Trophoblast cell (in vitro differentiated cells and primary cell): Measurements from ENCODE around the gene SPP1.

Source experiments
- DNase-seq, 2 donors: peaks; one replicate each; pipeline ENCODE4 v3.0.0-alpha.2; 2016
- H2AFZ ChIP-seq: 2 replicates; pipeline ENCODE4 v1.6.1; 2013; ENCODE audit warnings: low read length, moderate library complexity, mild to moderate bottlenecking; ENCODE audit not compliant: insufficient read depth, poor library complexity
- H2AK5ac ChIP-seq: 2 replicates; pipeline ENCODE4 v1.6.1; 2013; ENCODE audit warnings: mild to moderate bottlenecking, low read length
- H2BK120ac ChIP-seq: 2 replicates; pipeline ENCODE4 v1.6.1; 2013; ENCODE audit warnings: low read length, mild to moderate bottlenecking, moderate library complexity; ENCODE audit not compliant: insufficient read depth, poor library complexity
- H2BK12ac ChIP-seq: 2 replicates; pipeline ENCODE4 v1.6.1; 2013; ENCODE audit warnings: mild to moderate bottlenecking, low read length, moderate library complexity
- H2BK5ac ChIP-seq: 2 replicates; pipeline ENCODE4 v1.6.1; 2013; ENCODE audit warnings: low read length, low read depth, moderate library complexity, mild to moderate bottlenecking; ENCODE audit not compliant: poor library complexity
- H3K14ac ChIP-seq: 2 replicates; pipeline ENCODE4 v1.6.1; 2013; ENCODE audit warnings: mild to moderate bottlenecking, low read length
- H3K18ac ChIP-seq: 2 replicates; pipeline ENCODE4 v1.6.1; 2013; ENCODE audit warnings: mild to moderate bottlenecking, low read length
- H3K23ac ChIP-seq: 2 replicates; pipeline ENCODE4 v1.6.1; 2013; ENCODE audit warnings: low read length
- H3K27ac ChIP-seq: 2 replicates; pipeline ENCODE4 v1.5.1; 2013; ENCODE audit warnings: low read depth, mild to moderate bottlenecking, inconsistent platforms, low read length, moderate library complexity
- H3K27me3 ChIP-seq: 2 replicates; pipeline ENCODE4 v1.6.1; 2013; ENCODE audit warnings: inconsistent platforms, mild to moderate bottlenecking, low read length, moderate library complexity; ENCODE audit not compliant: insufficient read depth
- H3K36me3 ChIP-seq, 2 experiments: 1 replicate in 1 of 2; 2 replicates in 1 of 2; pipeline ENCODE4 v1.6.1; 2013; ENCODE audit warnings: low read length in 2 of 2, mild to moderate bottlenecking in 2 of 2, moderate library complexity in 1 of 2; ENCODE audit not compliant: insufficient read depth in 2 of 2, control insufficient read depth in 1 of 2
- H3K4ac ChIP-seq: 2 replicates; pipeline ENCODE4 v1.6.1; 2013; ENCODE audit warnings: low read depth, mild to moderate bottlenecking, low read length, moderate library complexity
- H3K4me1 ChIP-seq, 2 experiments: 1 replicate in 1 of 2; 2 replicates in 1 of 2; pipeline ENCODE4 v1.6.1; 2013; ENCODE audit warnings: low read length in 2 of 2, mild to moderate bottlenecking in 2 of 2, moderate library complexity in 1 of 2; ENCODE audit not compliant: insufficient read depth in 2 of 2, control insufficient read depth in 1 of 2
- H3K4me2 ChIP-seq: 2 replicates; pipeline ENCODE4 v1.6.1; 2013; ENCODE audit warnings: inconsistent platforms, mild to moderate bottlenecking, low read length, moderate library complexity
- H3K4me3 ChIP-seq: 2 replicates; pipeline ENCODE4 v1.5.1; 2013; ENCODE audit warnings: mild to moderate bottlenecking, low read depth, low read length, inconsistent platforms
- H3K79me1 ChIP-seq: one replicate; pipeline ENCODE4 v1.6.1; 2013; ENCODE audit warnings: low read length
- H3K79me2 ChIP-seq: 2 replicates; pipeline ENCODE4 v1.6.1; 2013; ENCODE audit warnings: low read length, mild to moderate bottlenecking; ENCODE audit not compliant: control insufficient read depth, insufficient read depth, poor library complexity
- H3K9ac ChIP-seq: 2 replicates; pipeline ENCODE4 v1.6.1; 2013; ENCODE audit warnings: mild to moderate bottlenecking, low read length
- H3K9me3 ChIP-seq: 2 replicates; pipeline ENCODE4 v1.6.1; 2013; ENCODE audit warnings: low read depth, mild to moderate bottlenecking, control low read depth, inconsistent platforms, low read length; ENCODE audit not compliant: insufficient read depth
- H4K12ac ChIP-seq: 2 replicates; pipeline ENCODE4 v1.6.1; 2013; ENCODE audit warnings: low read depth, mild to moderate bottlenecking, low read length, moderate library complexity
- H4K8ac ChIP-seq: 2 replicates; pipeline ENCODE4 v1.6.1; 2013; ENCODE audit warnings: low read depth, mild to moderate bottlenecking, low read length, moderate library complexity
- H4K91ac ChIP-seq: one replicate; pipeline ENCODE4 v1.6.1; 2013; ENCODE audit warnings: low read depth, mild to moderate bottlenecking, low read length, moderate library complexity
- WGBS: extraction: QIAGEN DNeasy Blood & Tissue Kit; methylation state at CpG from one replicate; pipeline ENCODE4 v1.1.7; 2013; ENCODE audit warnings: missing lambda C conversion rate; ENCODE audit not compliant: insufficient read length, insufficient coverage; ENCODE audit errors: extremely low coverage; 5-methylcytosine and 5-hydroxymethylcytosine counted together

Gene SPP1

GRCh38 chr4:87961993-87962392 lies 13.5 kb upstream of the SPP1 start:
- WGBS = no CpG with 5 or more reads among the region's 1 CpG
- DNase-seq = peak; percentile 30 to 41
- Histone ChIP-seq H3K9ac (no peak overlapping the region), H2AK5ac (no peak overlapping the region), H2BK5ac (no peak overlapping the region), H3K4me3 (no peak overlapping the region), H4K91ac (no peak overlapping the region), H2BK12ac (no peak overlapping the region), H3K14ac (no peak overlapping the region), H4K12ac (no peak overlapping the region), H2BK120ac (no peak overlapping the region), H3K4me1 (no peaks in the 10 kb centered on the region), H3K23ac (no peak overlapping the region), H3K18ac (no peak overlapping the region), H4K8ac (no peak overlapping the region), H3K4me2 (no peak overlapping the region), H2AFZ (no peak overlapping the region), H3K27ac (no peak overlapping the region), H3K27me3 (no peaks in the 10 kb centered on the region), H3K9me3 (peaks cover 3% of the 10 kb centered on the region), H3K79me1 (no peaks in the 10 kb centered on the region), H3K79me2 (no peaks in the 10 kb centered on the region), H3K36me3 (no peaks in the 10 kb centered on the region), H3K4ac (no peak overlapping the region)

- H3K9ac ChIP-seq = no peak overlapping the region
- H2AK5ac ChIP-seq = no peak overlapping the region
- H3K27me3 ChIP-seq = no peaks in the 10 kb centered on the region
- no peak overlapping the region for H3K4me3 ChIP-seq
- H2BK12ac ChIP-seq = no peak overlapping the region
- no peaks in the 10 kb centered on the region for H3K79me1 ChIP-seq
- H3K4me1 ChIP-seq = no peaks in the 10 kb centered on the region
- H3K18ac ChIP-seq = no peak overlapping the region
- no peak overlapping the region for H3K27ac ChIP-seq
- H3K4me2 ChIP-seq = no peak overlapping the region
- H3K14ac ChIP-seq = no peak overlapping the region
- no peaks in the 10 kb centered on the region for H3K79me2 ChIP-seq
- no peak overlapping the region for H3K23ac ChIP-seq
- H3K36me3 ChIP-seq = no peaks in the 10 kb centered on the region
- H3K9me3 ChIP-seq = peaks cover 3% of the 10 kb centered on the region
- no peak for DNase-seq
- no CpG with 5 or more reads among the region's 5 CpGs for WGBS
- H4K91ac ChIP-seq = no peak overlapping the region
- H4K12ac ChIP-seq = no peak overlapping the region
- H2BK120ac ChIP-seq = no peak overlapping the region
- H4K8ac ChIP-seq = no peak overlapping the region
- no peak overlapping the region for H2BK5ac ChIP-seq
- H2AFZ ChIP-seq = no peak overlapping the region
- no peak overlapping the region for H3K4ac ChIP-seq
These were observed 12.9 kb upstream of the SPP1 start for GRCh38 chr4:87962398-87963146.

DNA sequence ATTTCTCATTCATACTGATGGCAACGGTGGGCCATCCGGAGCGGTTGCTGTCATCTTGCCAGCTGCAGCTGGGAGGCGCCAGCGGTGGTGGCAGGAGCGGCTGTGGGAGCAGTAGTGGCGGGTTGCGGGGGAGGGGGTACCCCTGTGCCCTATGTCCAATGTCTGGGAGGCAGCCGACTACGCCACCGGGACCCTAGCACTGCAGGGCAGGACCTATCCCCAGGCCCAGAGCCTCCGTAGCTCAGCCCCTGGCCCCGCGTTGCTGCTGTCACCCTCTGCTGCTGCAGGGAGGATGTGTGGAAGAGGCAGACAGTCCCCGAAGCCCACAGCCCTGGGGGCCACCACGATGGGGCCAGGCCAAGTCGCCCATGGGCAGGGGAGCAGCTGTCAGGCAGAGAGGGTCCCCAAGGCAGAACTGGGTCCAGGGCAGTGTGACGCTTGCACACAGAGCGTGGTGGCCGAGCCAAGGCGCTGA lies 10.0 kb upstream of the SPP1 start:
- peak overlapping the region; percentile 79 for H2BK12ac ChIP-seq
- no CpG with 5 or more reads among the region's 21 CpGs for WGBS

DNA sequence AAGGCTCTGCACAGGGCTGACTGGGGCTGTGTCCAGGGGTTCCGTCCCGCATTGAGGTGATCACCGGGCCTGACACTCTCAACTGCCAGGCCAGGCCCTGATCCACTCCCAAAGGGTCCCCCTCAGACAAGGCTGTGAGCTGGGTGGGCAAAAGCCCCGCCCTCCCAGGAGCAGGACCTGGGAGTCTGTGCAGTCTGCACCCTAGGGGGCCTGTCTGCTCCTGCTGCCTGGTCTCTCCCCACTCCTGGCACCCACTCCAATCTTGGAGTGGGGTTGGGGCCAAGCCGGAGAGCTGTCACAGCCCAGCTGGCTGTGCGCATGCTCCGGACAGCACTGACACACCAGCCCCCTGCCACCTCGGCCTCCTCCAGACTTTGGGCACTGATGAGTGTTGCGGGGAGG lies 9.4 kb upstream of the SPP1 start:
- H2AFZ ChIP-seq = no peak overlapping the region
- H2AK5ac ChIP-seq = no peak overlapping the region
- no CpG with 5 or more reads among the region's 9 CpGs for WGBS
- H3K9me3 ChIP-seq = peaks cover 3% of the 10 kb centered on the region
- H4K91ac ChIP-seq = no peak overlapping the region
- no peak overlapping the region for H3K9ac ChIP-seq
- H3K4ac ChIP-seq = no peak overlapping the region
- no peak for DNase-seq
- H3K4me2 ChIP-seq = no peak overlapping the region
- H3K18ac ChIP-seq = no peak overlapping the region
- H3K27ac ChIP-seq = no peak overlapping the region
- H3K14ac ChIP-seq = no peak overlapping the region
- no peaks in the 10 kb centered on the region for H3K36me3 ChIP-seq
- no peak overlapping the region for H2BK120ac ChIP-seq
- H4K8ac ChIP-seq = no peak overlapping the region
- no peak overlapping the region for H2BK5ac ChIP-seq
- no peaks in the 10 kb centered on the region for H3K4me1 ChIP-seq
- H2BK12ac ChIP-seq = no peak overlapping the region
- no peaks in the 10 kb centered on the region for H3K79me2 ChIP-seq
- no peak overlapping the region for H4K12ac ChIP-seq
- H3K23ac ChIP-seq = no peak overlapping the region
- no peaks in the 10 kb centered on the region for H3K27me3 ChIP-seq
- H3K79me1 ChIP-seq = no peaks in the 10 kb centered on the region
- no peak overlapping the region for H3K4me3 ChIP-seq

More for the DNA sequence above, 10.0 kb upstream of the SPP1 start:
- Histone ChIP-seq H3K27ac (no peak overlapping the region), H2BK5ac (no peak overlapping the region), H4K8ac (no peak overlapping the region), H3K79me1 (no peaks in the 10 kb centered on the region), H3K4me2 (no peak overlapping the region), H3K4ac (no peak overlapping the region), H3K79me2 (no peaks in the 10 kb centered on the region), H3K9me3 (peaks cover 3% of the 10 kb centered on the region), H3K27me3 (no peaks in the 10 kb centered on the region), H4K91ac (no peak overlapping the region), H3K4me3 (no peak overlapping the region), H3K23ac (no peak overlapping the region), H3K18ac (no peak overlapping the region), H3K36me3 (no peaks in the 10 kb centered on the region), H2AK5ac (no peak overlapping the region), H2BK120ac (no peak overlapping the region), H3K9ac (no peak overlapping the region), H2AFZ (no peak overlapping the region), H3K4me1 (no peaks in the 10 kb centered on the region), H4K12ac (no peak overlapping the region), H3K14ac (no peak overlapping the region)
- DNase-seq = no peak
